HG03108 (cell line): ENCODE data around the gene IGSF11.
A peak's percentile ranks its signal among the peaks of the same experiment; 100 is the strongest.

ENCODE experiments used
- ATAC-seq: cut with Tn5 transposase; IDR thresholded peaks from one replicate; pipeline ENCODE4 v1.9.1; 2021; ENCODE audit warnings: moderate library complexity; ENCODE audit not compliant: unreplicated experiment

Gene IGSF11

DNA sequence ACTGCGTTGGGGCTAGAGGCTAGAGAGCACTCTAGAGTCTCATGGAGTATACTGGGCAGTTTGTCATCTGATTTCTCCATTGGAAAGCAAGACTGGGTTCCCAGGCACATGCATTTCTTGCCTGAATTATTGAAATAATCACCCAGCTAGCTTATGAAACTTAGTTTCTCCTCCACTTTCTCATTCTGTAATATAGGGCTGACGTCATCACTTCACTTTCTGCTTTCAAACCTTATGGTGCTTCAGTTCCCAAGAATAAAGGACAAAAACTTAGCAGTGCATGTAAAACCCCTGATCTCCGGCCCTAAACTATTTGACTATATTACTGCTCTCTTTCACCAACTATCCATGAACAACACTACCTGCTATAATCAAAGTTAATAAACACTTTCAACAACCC is 147.9 kb downstream of the IGSF11 start:
- no peak for ATAC-seq

- ATAC-seq, result peak; percentile 70
Observed at GRCh38 chr3:118884748-118885206, 149.9 kb downstream of the IGSF11 start.

GRCh38 chr3:118882353-118882947 is 152.2 kb downstream of the IGSF11 start:
- no peak for ATAC-seq

GRCh38 chr3:118868051-118868450 is 166.6 kb downstream of the IGSF11 start:
- ATAC-seq, result no peak

- ATAC-seq, result no peak
Observed at GRCh38 chr3:118863731-118864322, 170.8 kb downstream of the IGSF11 start.

GRCh38 chr3:118859950-118860349 is 174.7 kb downstream of the IGSF11 start:
- no peak for ATAC-seq

DNA sequence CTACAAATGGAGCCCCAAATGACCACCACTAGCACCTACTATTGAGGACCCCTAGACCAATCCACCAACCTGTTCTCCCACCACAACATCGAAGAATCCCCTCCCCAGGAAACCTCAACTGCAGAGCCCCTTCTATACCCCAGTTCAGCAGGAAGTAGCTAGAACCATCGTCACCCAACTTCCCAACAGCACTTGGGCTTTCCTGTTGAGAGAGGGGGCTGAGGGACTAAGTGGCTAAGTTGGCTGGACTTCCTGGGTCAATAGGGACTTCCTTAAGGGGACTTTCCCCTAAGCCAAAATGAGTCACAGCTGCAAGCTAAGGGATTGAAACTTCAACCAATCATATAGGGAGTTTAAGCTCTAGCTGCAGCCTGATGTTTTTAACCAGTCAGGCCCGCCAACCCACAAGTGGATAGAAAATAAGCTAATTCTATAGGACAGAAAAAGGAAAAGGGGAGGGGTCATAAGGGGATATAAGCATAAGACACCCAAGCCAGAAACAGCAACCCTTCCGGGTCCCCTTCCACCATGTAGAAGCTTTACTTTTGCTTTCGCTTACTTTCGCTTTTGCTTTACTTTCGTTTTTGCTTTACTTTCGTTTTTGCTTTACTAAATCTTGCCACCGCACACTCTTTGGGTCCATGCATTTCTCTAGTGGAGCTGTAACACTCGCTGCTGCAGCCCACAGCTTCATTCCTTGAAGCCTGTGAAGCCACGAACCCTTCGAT is 183.0 kb downstream of the IGSF11 start:
- ATAC-seq, result peak; percentile 79

- ATAC-seq, result no peak
Observed at GRCh38 chr3:118850687-118851086, 184.0 kb downstream of the IGSF11 start.
